Activated CD8-positive, alpha-beta memory T cell treated with anti-CD3 and anti-CD28 coated beads, Interleukin-2, amount 50 U/mL, for 1 hour (primary cell): Measurements from ENCODE around the gene FGF11.
"Not testable (repeated sequence)": the region's sequence is repeated elsewhere in the genome, so short reads cannot be mapped to it uniquely, and the experiment has no call there.

Experiments used
- DNase-seq: peaks from one replicate; pipeline ENCODE4 v3.0.0-alpha.2; 2020; ENCODE audit errors: extremely low read depth

FGF11 gene

GRCh38 chr17:7460850-7461660 is 21.7 kb downstream of the FGF11 start:
- DNase-seq = no peak

GRCh38 chr17:7462474-7463371 is 23.4 kb downstream of the FGF11 start:
- no peak for DNase-seq

- DNase-seq = no peak
Observed at GRCh38 chr17:7463372-7463846, 24.1 kb downstream of the FGF11 start.

- DNase-seq = no peak
Observed at GRCh38 chr17:7464081-7464480, 24.8 kb downstream of the FGF11 start.

GRCh38 chr17:7465597-7466275 is 26.4 kb downstream of the FGF11 start:
- DNase-seq = no peak

- no peak for DNase-seq
Observed at GRCh38 chr17:7466318-7466638, 27.0 kb downstream of the FGF11 start.

- no peak for DNase-seq
Observed at GRCh38 chr17:7466639-7467341, 27.5 kb downstream of the FGF11 start.

GRCh38 chr17:7467498-7467897 is 28.2 kb downstream of the FGF11 start:
- no peak for DNase-seq

GRCh38 chr17:7468290-7468689 is 29.0 kb downstream of the FGF11 start:
- DNase-seq = no peak

GRCh38 chr17:7468804-7469389 is 29.6 kb downstream of the FGF11 start:
- DNase-seq = no peak

GRCh38 chr17:7469843-7470242 is 30.5 kb downstream of the FGF11 start:
- not testable (repeated sequence) for DNase-seq

- not testable (repeated sequence) for DNase-seq
Observed at GRCh38 chr17:7470457-7470973, 31.2 kb downstream of the FGF11 start.

- DNase-seq = no peak
Observed at GRCh38 chr17:7471729-7472128, 32.4 kb downstream of the FGF11 start.

- not testable (repeated sequence) for DNase-seq
Observed at GRCh38 chr17:7474767-7475166, 35.5 kb downstream of the FGF11 start.

- DNase-seq = no peak
Observed at GRCh38 chr17:7475764-7476422, 36.6 kb downstream of the FGF11 start.

GRCh38 chr17:7476494-7476893 is 37.2 kb downstream of the FGF11 start:
- DNase-seq = no peak

GRCh38 chr17:7476951-7477350 is 37.6 kb downstream of the FGF11 start:
- no peak for DNase-seq

GRCh38 chr17:7477392-7478275 is 38.3 kb downstream of the FGF11 start:
- peak; percentile 41 for DNase-seq
